Skeletal muscle cell (primary cell): Measurements from ENCODE around the gene FOCAD.
A peak's percentile ranks its signal among the peaks of the same experiment; 100 is the strongest.

Source experiments
- DNase-seq: peaks from one replicate; pipeline ENCODE4 v3.0.0-alpha.2; 2010; ENCODE audit warnings: low read depth
- H3K4me3 ChIP-seq: 2 replicates; pipeline ENCODE4 v1.5.1; 2011; ENCODE audit warnings: low read depth, mild to moderate bottlenecking, control low read depth, low read length, moderate library complexity

Gene FOCAD

GRCh38 chr9:20854444-20854843 is 170.4 kb downstream of the FOCAD start:
- no peak for DNase-seq
- no peak overlapping the region for H3K4me3 ChIP-seq

GRCh38 chr9:20863945-20864344 is 179.9 kb downstream of the FOCAD start:
- DNase-seq: no peak
- H3K4me3 ChIP-seq: no peak overlapping the region

- H3K4me3 ChIP-seq: no peak overlapping the region
- DNase-seq: no peak
Measured at GRCh38 chr9:20865347-20865746, 181.3 kb downstream of the FOCAD start.

- no peak for DNase-seq
- no peak overlapping the region for H3K4me3 ChIP-seq
Measured at GRCh38 chr9:20870115-20870514, 186.1 kb downstream of the FOCAD start.

GRCh38 chr9:20872340-20872977 is 188.4 kb downstream of the FOCAD start:
- peak; percentile 69 for DNase-seq
- H3K4me3 ChIP-seq: no peak overlapping the region

GRCh38 chr9:20873240-20873865 is 189.3 kb downstream of the FOCAD start:
- no peak overlapping the region for H3K4me3 ChIP-seq

GRCh38 chr9:20880271-20880670 is 196.2 kb downstream of the FOCAD start:
- H3K4me3 ChIP-seq: no peak overlapping the region
- DNase-seq: no peak

More at GRCh38 chr9:20873240-20873865, 189.3 kb downstream of the FOCAD start:
- DNase-seq: peak; percentile 39

- DNase-seq: no peak
- no peak overlapping the region for H3K4me3 ChIP-seq
Measured at GRCh38 chr9:20880675-20881074, 196.6 kb downstream of the FOCAD start.

GRCh38 chr9:20884985-20885593 is 201.0 kb downstream of the FOCAD start:
- no peak for DNase-seq
- H3K4me3 ChIP-seq: no peak overlapping the region

- DNase-seq: no peak
- H3K4me3 ChIP-seq: no peak overlapping the region
Measured at GRCh38 chr9:20898885-20899554, 215.0 kb downstream of the FOCAD start.

- DNase-seq: no peak
- no peak overlapping the region for H3K4me3 ChIP-seq
Measured at GRCh38 chr9:20903212-20903611, 219.2 kb downstream of the FOCAD start.

GRCh38 chr9:20904995-20905394 is 220.9 kb downstream of the FOCAD start:
- DNase-seq: no peak
- H3K4me3 ChIP-seq: no peak overlapping the region

- no peak for DNase-seq
- H3K4me3 ChIP-seq: no peak overlapping the region
Measured at GRCh38 chr9:20906326-20906725, 222.3 kb downstream of the FOCAD start.

- DNase-seq: no peak
- no peak overlapping the region for H3K4me3 ChIP-seq
Measured at GRCh38 chr9:20908461-20908860, 224.4 kb downstream of the FOCAD start.

GRCh38 chr9:20914556-20914955 is 230.5 kb downstream of the FOCAD start:
- no peak for DNase-seq

GRCh38 chr9:20921362-20921761 is 237.3 kb downstream of the FOCAD start:
- no peak overlapping the region for H3K4me3 ChIP-seq
- no peak for DNase-seq

More at GRCh38 chr9:20914556-20914955, 230.5 kb downstream of the FOCAD start:
- H3K4me3 ChIP-seq: no peak overlapping the region

GRCh38 chr9:20925256-20926045 is 241.4 kb downstream of the FOCAD start:
- DNase-seq: no peak
- H3K4me3 ChIP-seq: no peak overlapping the region

- no peak overlapping the region for H3K4me3 ChIP-seq
- DNase-seq: no peak
Measured at GRCh38 chr9:20929276-20929675, 245.2 kb downstream of the FOCAD start.

- H3K4me3 ChIP-seq: no peak overlapping the region
- no peak for DNase-seq
Measured at GRCh38 chr9:20930836-20931235, 246.8 kb downstream of the FOCAD start.
